ENCODE data around the gene ATG16L2.

The ATG16L2 gene

GRCh38 chr11:72829178-72829577 is 15.0 kb downstream of the ATG16L2 start:
- Histone ChIP-seq H3K9ac (ENCODE audit: low read depth, low read length) (no peak overlapping the region), H3K9me3 (replicated peaks; ENCODE audit: low read length) (no peaks in the 10 kb centered on the region), H3K36me3 (ENCODE audit: insufficient read depth, low read length) (peaks cover 13% of the 10 kb centered on the region), H3K4me3 (ENCODE audit: low read length) (no peak overlapping the region), H3K4me2 (ENCODE audit: low read length) (no peak overlapping the region), H3K27me3 (ENCODE audit: control insufficient read depth, insufficient read depth, low read length) (no peaks in the 10 kb centered on the region), H3K4me1 (ENCODE audit: control insufficient read depth, insufficient read depth, low read length) (peaks cover 14% of the 10 kb centered on the region)

GRCh38 chr11:72829884-72830533 is 15.8 kb downstream of the ATG16L2 start:
- peaks cover 14% of the 10 kb centered on the region for H3K4me1 ChIP-seq (ENCODE audit: control insufficient read depth, insufficient read depth, low read length)
- H3K9me3 ChIP-seq (replicated peaks; ENCODE audit: low read length): no peaks in the 10 kb centered on the region
- H3K36me3 ChIP-seq (ENCODE audit: insufficient read depth, low read length): peaks cover 14% of the 10 kb centered on the region
- H3K4me2 ChIP-seq (ENCODE audit: low read length): no peak overlapping the region
- H3K9ac ChIP-seq (ENCODE audit: low read depth, low read length): no peak overlapping the region
- no peak overlapping the region for H3K4me3 ChIP-seq (ENCODE audit: low read length)
- no peaks in the 10 kb centered on the region for H3K27me3 ChIP-seq (ENCODE audit: control insufficient read depth, insufficient read depth, low read length)

- Histone ChIP-seq H3K4me2 (ENCODE audit: low read length) (peak overlapping the region; percentile 4), H3K36me3 (ENCODE audit: insufficient read depth, low read length) (peaks cover 15% of the 10 kb centered on the region), H3K4me1 (ENCODE audit: control insufficient read depth, insufficient read depth, low read length) (peaks cover 20% of the 10 kb centered on the region), H3K27me3 (ENCODE audit: control insufficient read depth, insufficient read depth, low read length) (no peaks in the 10 kb centered on the region), H3K9ac (ENCODE audit: low read depth, low read length) (no peak overlapping the region), H3K9me3 (replicated peaks; ENCODE audit: low read length) (no peaks in the 10 kb centered on the region), H3K4me3 (ENCODE audit: low read length) (no peak overlapping the region)
Measured at GRCh38 chr11:72831521-72832300, 17.5 kb downstream of the ATG16L2 start.

- Histone ChIP-seq H3K4me1 (ENCODE audit: control insufficient read depth, insufficient read depth, low read length) (peaks cover 20% of the 10 kb centered on the region), H3K4me3 (ENCODE audit: low read length) (no peak overlapping the region), H3K27me3 (ENCODE audit: control insufficient read depth, insufficient read depth, low read length) (no peaks in the 10 kb centered on the region), H3K9me3 (replicated peaks; ENCODE audit: low read length) (no peaks in the 10 kb centered on the region), H3K9ac (ENCODE audit: low read depth, low read length) (no peak overlapping the region), H3K36me3 (ENCODE audit: insufficient read depth, low read length) (peaks cover 16% of the 10 kb centered on the region), H3K4me2 (ENCODE audit: low read length) (no peak overlapping the region)
Measured at GRCh38 chr11:72832301-72833082, 18.3 kb downstream of the ATG16L2 start.

- Histone ChIP-seq H3K9me3 (replicated peaks; ENCODE audit: low read length) (no peaks in the 10 kb centered on the region), H3K4me3 (ENCODE audit: low read length) (no peak overlapping the region), H3K27me3 (ENCODE audit: control insufficient read depth, insufficient read depth, low read length) (no peaks in the 10 kb centered on the region), H3K4me1 (ENCODE audit: control insufficient read depth, insufficient read depth, low read length) (peaks cover 16% of the 10 kb centered on the region), H3K4me2 (ENCODE audit: low read length) (no peak overlapping the region), H3K9ac (ENCODE audit: low read depth, low read length) (no peak overlapping the region), H3K36me3 (ENCODE audit: insufficient read depth, low read length) (peaks cover 22% of the 10 kb centered on the region)
Measured at GRCh38 chr11:72833083-72833733, 19.0 kb downstream of the ATG16L2 start.

GRCh38 chr11:72833811-72834493 is 19.7 kb downstream of the ATG16L2 start:
- Histone ChIP-seq H3K27me3 (ENCODE audit: control insufficient read depth, insufficient read depth, low read length) (no peaks in the 10 kb centered on the region), H3K4me3 (ENCODE audit: low read length) (no peak overlapping the region), H3K36me3 (ENCODE audit: insufficient read depth, low read length) (peaks cover 26% of the 10 kb centered on the region), H3K9me3 (replicated peaks; ENCODE audit: low read length) (no peaks in the 10 kb centered on the region), H3K4me1 (ENCODE audit: control insufficient read depth, insufficient read depth, low read length) (peaks cover 16% of the 10 kb centered on the region), H3K9ac (ENCODE audit: low read depth, low read length) (no peak overlapping the region), H3K4me2 (ENCODE audit: low read length) (no peak overlapping the region)

- Histone ChIP-seq H3K36me3 (ENCODE audit: insufficient read depth, low read length) (peaks cover 30% of the 10 kb centered on the region), H3K27me3 (ENCODE audit: control insufficient read depth, insufficient read depth, low read length) (no peaks in the 10 kb centered on the region), H3K4me2 (ENCODE audit: low read length) (no peak overlapping the region), H3K9ac (ENCODE audit: low read depth, low read length) (no peak overlapping the region), H3K9me3 (replicated peaks; ENCODE audit: low read length) (no peaks in the 10 kb centered on the region), H3K4me3 (ENCODE audit: low read length) (no peak overlapping the region), H3K4me1 (ENCODE audit: control insufficient read depth, insufficient read depth, low read length) (peaks cover 18% of the 10 kb centered on the region)
Measured at GRCh38 chr11:72834905-72835304, 20.7 kb downstream of the ATG16L2 start.

- Histone ChIP-seq H3K27me3 (ENCODE audit: control insufficient read depth, insufficient read depth, low read length) (no peaks in the 10 kb centered on the region), H3K9ac (ENCODE audit: low read depth, low read length) (no peak overlapping the region), H3K9me3 (replicated peaks; ENCODE audit: low read length) (no peaks in the 10 kb centered on the region), H3K36me3 (ENCODE audit: insufficient read depth, low read length) (peaks cover 33% of the 10 kb centered on the region), H3K4me3 (ENCODE audit: low read length) (no peak overlapping the region), H3K4me2 (ENCODE audit: low read length) (no peak overlapping the region), H3K4me1 (ENCODE audit: control insufficient read depth, insufficient read depth, low read length) (peaks cover 20% of the 10 kb centered on the region)
Measured at GRCh38 chr11:72836111-72836510, 21.9 kb downstream of the ATG16L2 start.

GRCh38 chr11:72838691-72839305 is 24.6 kb downstream of the ATG16L2 start:
- Histone ChIP-seq H3K36me3 (ENCODE audit: insufficient read depth, low read length) (peaks cover 42% of the 10 kb centered on the region), H3K4me1 (ENCODE audit: control insufficient read depth, insufficient read depth, low read length) (peaks cover 15% of the 10 kb centered on the region), H3K4me3 (ENCODE audit: low read length) (no peak overlapping the region), H3K9me3 (replicated peaks; ENCODE audit: low read length) (no peaks in the 10 kb centered on the region), H3K4me2 (ENCODE audit: low read length) (no peak overlapping the region), H3K27me3 (ENCODE audit: control insufficient read depth, insufficient read depth, low read length) (no peaks in the 10 kb centered on the region), H3K9ac (ENCODE audit: low read depth, low read length) (no peak overlapping the region)

- Histone ChIP-seq H3K36me3 (ENCODE audit: insufficient read depth, low read length) (peaks cover 37% of the 10 kb centered on the region), H3K4me3 (ENCODE audit: low read length) (no peak overlapping the region), H3K4me2 (ENCODE audit: low read length) (no peak overlapping the region), H3K4me1 (ENCODE audit: control insufficient read depth, insufficient read depth, low read length) (peaks cover 15% of the 10 kb centered on the region), H3K9ac (ENCODE audit: low read depth, low read length) (no peak overlapping the region), H3K9me3 (replicated peaks; ENCODE audit: low read length) (no peaks in the 10 kb centered on the region), H3K27me3 (ENCODE audit: control insufficient read depth, insufficient read depth, low read length) (no peaks in the 10 kb centered on the region)
Measured at GRCh38 chr11:72840780-72841179, 26.6 kb downstream of the ATG16L2 start.

All from skeletal muscle satellite cell (primary cell).